A673 (cell line): ENCODE measurements around the gene RPE.

Source experiments
- EZH2 ChIP-seq: fragments of 200-600 bp; sonication (generic); IDR thresholded peaks from 2 replicates; pipeline ENCODE4 v1.6.1; 2017; ENCODE audit warnings: borderline replicate concordance, low read depth, mild to moderate bottlenecking, mixed read lengths, antibody characterized with exemption, low read length; ENCODE audit not compliant: poor library complexity, severe bottlenecking
- TF ChIP-seq, protein P1 (sequence below): fragments of 300-800, 200-600 bp; sonication (generic); conservative IDR thresholded peaks from 2 replicates; pipeline ENCODE4 v1.5.1; 2017; ENCODE audit warnings: low read depth, mild to moderate bottlenecking, antibody characterized with exemption, low read length, moderate library complexity, mixed read lengths

GRCh38 chr2:209960676-209961630 lies 41.5 kb upstream of the RPE start:
- TF ChIP-seq, protein P1, sequence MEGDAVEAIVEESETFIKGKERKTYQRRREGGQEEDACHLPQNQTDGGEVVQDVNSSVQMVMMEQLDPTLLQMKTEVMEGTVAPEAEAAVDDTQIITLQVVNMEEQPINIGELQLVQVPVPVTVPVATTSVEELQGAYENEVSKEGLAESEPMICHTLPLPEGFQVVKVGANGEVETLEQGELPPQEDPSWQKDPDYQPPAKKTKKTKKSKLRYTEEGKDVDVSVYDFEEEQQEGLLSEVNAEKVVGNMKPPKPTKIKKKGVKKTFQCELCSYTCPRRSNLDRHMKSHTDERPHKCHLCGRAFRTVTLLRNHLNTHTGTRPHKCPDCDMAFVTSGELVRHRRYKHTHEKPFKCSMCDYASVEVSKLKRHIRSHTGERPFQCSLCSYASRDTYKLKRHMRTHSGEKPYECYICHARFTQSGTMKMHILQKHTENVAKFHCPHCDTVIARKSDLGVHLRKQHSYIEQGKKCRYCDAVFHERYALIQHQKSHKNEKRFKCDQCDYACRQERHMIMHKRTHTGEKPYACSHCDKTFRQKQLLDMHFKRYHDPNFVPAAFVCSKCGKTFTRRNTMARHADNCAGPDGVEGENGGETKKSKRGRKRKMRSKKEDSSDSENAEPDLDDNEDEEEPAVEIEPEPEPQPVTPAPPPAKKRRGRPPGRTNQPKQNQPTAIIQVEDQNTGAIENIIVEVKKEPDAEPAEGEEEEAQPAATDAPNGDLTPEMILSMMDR: peak; percentile 80
- TF ChIP-seq EZH2: no peak
